PC-9 (cell line): ENCODE measurements around the gene HSD17B10. TPM values are rescaled to one million over a fixed set of nuclear protein-coding genes. Genes with fewer than 3 reads are reported as not detected.
A peak's percentile ranks its signal among the peaks of the same experiment; 100 is the strongest.

ENCODE experiments used
- BruUV-seq: library from RNA; stranded (reverse); fragments of 400-500 nt; replicated peaks from 2 replicates; lab custom pipeline; 2021; lab: Mats Ljungman, UMichigan
- CTCF ChIA-PET: fragments of 300-600 bp; sonication (Branson Sonifier 250); formaldehyde crosslinking; loops from one replicate; lab custom pipeline; 2022; ENCODE audit warnings: antibody characterized with exemption; lab: Charles Lee
- POLR2A ChIA-PET: fragments of 300-600 bp; sonication (Branson Sonifier 250); formaldehyde crosslinking; loops from one replicate; lab custom pipeline; 2022; ENCODE audit warnings: antibody characterized with exemption; ENCODE audit not compliant: unreplicated experiment; lab: Charles Lee
- DNase-seq, 2 experiments: peaks; one replicate each; pipeline versions ENCODE4 v3.0.0 to v3.0.0-alpha.2; 2015 to 2022; ENCODE audit warnings: mixed read lengths in 1 of 2
- H2AFZ ChIP-seq: fragments of 200-600 bp; sonication (generic); 2 replicates; pipeline ENCODE4 v1.8.1; 2017; ENCODE audit warnings: antibody characterized with exemption
- H3F3A ChIP-seq: fragments of 200-600 bp; sonication (generic); 2 replicates; pipeline ENCODE4 v1.8.1; 2017; ENCODE audit warnings: antibody characterized with exemption, mild to moderate bottlenecking, low read depth; ENCODE audit not compliant: insufficient read depth
- H3K27ac ChIP-seq: fragments of 200-600 bp; sonication (generic); 2 replicates; pipeline ENCODE4 v1.6.1; 2016; ENCODE audit warnings: mixed run types
- H3K27me3 ChIP-seq: fragments of 200-600 bp; sonication (generic); 2 replicates; pipeline ENCODE4 v1.6.1; 2016; ENCODE audit warnings: low read depth, mixed run types; ENCODE audit not compliant: insufficient read depth
- H3K36me3 ChIP-seq: fragments of 200-600 bp; sonication (generic); 2 replicates; pipeline ENCODE4 v1.6.1; 2016; ENCODE audit warnings: low read depth, mixed run types
- H3K4me1 ChIP-seq: fragments of 200-600 bp; sonication (generic); replicated peaks from 2 replicates; pipeline ENCODE4 v1.6.1; 2016; ENCODE audit warnings: mixed run types; ENCODE audit not compliant: insufficient read depth
- H3K4me2 ChIP-seq: fragments of 200-600 bp; sonication (generic); 2 replicates; pipeline ENCODE4 v1.6.1; 2017; ENCODE audit warnings: mixed run types
- H3K4me3 ChIP-seq: fragments of 200-600 bp; sonication (generic); 2 replicates; pipeline ENCODE4 v1.6.1; 2016; ENCODE audit warnings: mixed run types
- H3K79me2 ChIP-seq: fragments of 200-600 bp; sonication (generic); 2 replicates; pipeline ENCODE4 v1.6.1; 2017; ENCODE audit warnings: low read depth, mixed run types
- H3K9me2 ChIP-seq: fragments of 200-600 bp; sonication (generic); 2 replicates; pipeline ENCODE4 v1.8.1; 2017; ENCODE audit warnings: mild to moderate bottlenecking; ENCODE audit not compliant: insufficient read depth
- H3K9me3 ChIP-seq: fragments of 200-600 bp; sonication (generic); 2 replicates; pipeline ENCODE4 v1.8.1; 2016; ENCODE audit warnings: low read depth; ENCODE audit not compliant: insufficient read depth
- H4K20me1 ChIP-seq: fragments of 200-600 bp; sonication (generic); 2 replicates; pipeline ENCODE4 v1.8.1; 2017; ENCODE audit not compliant: insufficient read depth
- CTCF ChIP-seq: fragments of 200-600 bp; sonication (generic); conservative IDR thresholded peaks from 2 replicates; pipeline ENCODE4 v1.6.1; 2017; ENCODE audit warnings: mixed run types, antibody characterized with exemption, mild to moderate bottlenecking, moderate library complexity
- EZH2 ChIP-seq: fragments of 200-600 bp; sonication (generic); IDR thresholded peaks from 2 replicates; pipeline ENCODE4 v1.8.0; 2017; ENCODE audit warnings: antibody characterized with exemption, low read depth
- intact Hi-C: fragments of 100-400 bp; cut with micrococcal nuclease; formaldehyde crosslinking; loops from one replicate; pipeline ENCODE4 v1.10.0; 2022; ENCODE audit not compliant: unreplicated experiment
- total RNA-seq: library from RNA; stranded (reverse); gene quantifications from 2 replicates; pipeline ENCODE4 v1.2.3, GENCODE V29; 2021

The HSD17B10 gene
- total RNA-seq, 1 experiment from 2014 or later = 234 TPM

- Histone ChIP-seq H3K27ac (no peak overlapping the region), H3K4me1 (no peaks in the 10 kb centered on the region), H3K79me2 (no peaks in the 10 kb centered on the region), H3K4me3 (no peak overlapping the region), H3K9me3 (no peaks in the 10 kb centered on the region), H3K36me3 (no peaks in the 10 kb centered on the region), H3K27me3 (no peaks in the 10 kb centered on the region), H3K9me2 (no peaks in the 10 kb centered on the region), H3K4me2 (peak overlapping the region; percentile 77; the same call in 1 of the 2 replicates), H2AFZ (no peak overlapping the region), H4K20me1 (no peaks in the 10 kb centered on the region), H3F3A (peaks cover 5% of the 10 kb centered on the region; the same call in 1 of the 2 replicates)
- DNase-seq = no peak
- intact Hi-C loops = no loop called here
- TF ChIP-seq CTCF = no peak
- TF ChIP-seq EZH2 = no peak
- BruUV-seq = no TSS peak
- ChIA-PET POLR2A (interaction anchor here (0.6 to 0.7 kb wide), 2 partner anchors 163 to 447 kb away, joined by 4 read pairs; no protein-coding TSS in a partner anchor), CTCF (interaction anchor here (0.7 kb wide), 1 partner anchor 133 kb away, joined by 5 read pairs; no protein-coding TSS in a partner anchor)
These were observed 8.1 kb upstream of the HSD17B10 start for GRCh38 chrX:53442322-53442631.

- intact Hi-C loops = loop anchor here (2.0 kb wide), 1 partner anchor 19 kb away; the partner anchor contains the start of genes RIBC1 and SMC1A
- Histone ChIP-seq H3K9me2 (no peaks in the 10 kb centered on the region), H3F3A (peaks cover 5% of the 10 kb centered on the region; the same call in 1 of the 2 replicates), H4K20me1 (no peaks in the 10 kb centered on the region), H3K27me3 (no peaks in the 10 kb centered on the region), H3K4me2 (peak overlapping the region; percentile 77), H3K27ac (peak overlapping the region; percentile 54; the same call in 1 of the 2 replicates), H2AFZ (0 out of 2 replicates have a peak overlapping the region, but pooled peaks have one; percentile 68), H3K79me2 (no peaks in the 10 kb centered on the region), H3K4me3 (peak overlapping the region; percentile 52; the same call in 1 of the 2 replicates), H3K36me3 (no peaks in the 10 kb centered on the region), H3K9me3 (no peaks in the 10 kb centered on the region), H3K4me1 (no peaks in the 10 kb centered on the region)
- ChIA-PET CTCF (no interaction called here), POLR2A (interaction anchor here (0.6 to 0.7 kb wide), 2 partner anchors 162 to 446 kb away, joined by 4 read pairs; no protein-coding TSS in a partner anchor)
- peak; percentile 45 to 94 for DNase-seq
- TF ChIP-seq CTCF (no peak), EZH2 (no peak)
- BruUV-seq = TSS peak; percentile 72
These were observed 7.6 kb upstream of the HSD17B10 start for GRCh38 chrX:53441531-53442321.

- ChIA-PET CTCF (interaction anchor here (0.6 to 1.4 kb wide), 3 partner anchors 18 to 166 kb away, joined by 5 to 14 read pairs (median 5); partner anchors contain the start of genes RIBC1 and SMC1A), POLR2A (interaction anchor here (0.7 kb wide), 1 partner anchor 174 kb away, joined by 3 read pairs; no protein-coding TSS in a partner anchor)
- TF ChIP-seq EZH2 = no peak
- no peak for TF ChIP-seq CTCF
- Histone ChIP-seq H3K79me2 (no peaks in the 10 kb centered on the region), H3K27ac (peak overlapping the region; percentile 54), H3K4me2 (peak overlapping the region; percentile 77), H3K4me3 (peak overlapping the region; percentile 52; the same call in 1 of the 2 replicates), H3K9me2 (no peaks in the 10 kb centered on the region), H3K36me3 (no peaks in the 10 kb centered on the region), H3K27me3 (no peaks in the 10 kb centered on the region), H3K4me1 (no peaks in the 10 kb centered on the region), H3K9me3 (no peaks in the 10 kb centered on the region), H2AFZ (peak overlapping the region; percentile 74), H3F3A (peaks cover 5% of the 10 kb centered on the region; the same call in 1 of the 2 replicates), H4K20me1 (no peaks in the 10 kb centered on the region)
- TSS peak; percentile 94 for BruUV-seq
- DNase-seq = peak; percentile 40 to 62
- intact Hi-C loops = loop anchor here (2.0 kb wide), 1 partner anchor 18 kb away; the partner anchor contains the start of genes RIBC1 and SMC1A
These were observed 6.7 kb upstream of the HSD17B10 start for GRCh38 chrX:53440621-53441517.
